Mesothelial cell of epicardium (in vitro differentiated cells): ENCODE results near the gene CMIP. TPM values are rescaled to one million over a fixed set of nuclear protein-coding genes. Genes with fewer than 3 reads are reported as not detected.

ENCODE experiments used
- DNase-seq, 2 experiments: peaks; one replicate each; pipeline ENCODE4 v3.0.0; 2021; ENCODE audit warnings: low spot score in 2 of 2; ENCODE audit not compliant: unreplicated experiment in 2 of 2
- H3K27ac Mint-ChIP-seq: 2 replicates; pipeline ENCODE4 v1.8.0; 2021; ENCODE audit warnings: mixed read lengths
- H3K27me3 Mint-ChIP-seq: 2 replicates; pipeline ENCODE4 v1.8.0; 2021; ENCODE audit warnings: low read depth, mixed read lengths
- H3K36me3 Mint-ChIP-seq: 2 replicates; pipeline ENCODE4 v1.8.0; 2021; ENCODE audit warnings: mixed read lengths
- H3K4me1 Mint-ChIP-seq: 2 replicates; pipeline ENCODE4 v1.8.0; 2021; ENCODE audit warnings: mixed read lengths
- H3K4me3 Mint-ChIP-seq: 2 replicates; pipeline ENCODE4 v1.8.0; 2021; ENCODE audit warnings: mild to moderate bottlenecking, moderate library complexity, mixed read lengths
- H3K9me3 Mint-ChIP-seq: 2 replicates; pipeline ENCODE4 v1.8.0; 2021; ENCODE audit warnings: mixed read lengths
- CTCF ChIP-seq: fragments of 200-600 bp; sonication (generic); IDR thresholded peaks from one replicate; pipeline ENCODE4 v1.5.0; 2021; ENCODE audit warnings: antibody characterized with exemption; ENCODE audit not compliant: unreplicated experiment
- total RNA-seq: library from RNA; stranded (reverse); gene quantifications from 3 replicates; pipeline ENCODE4 v1.2.1, GENCODE V29; 2021

CMIP gene
- total RNA-seq, 1 donor from 2014 or later: 71.0 TPM

- Mint-ChIP-seq H3K9me3 (peaks cover 3% of the 10 kb centered on the region), H3K4me1 (peaks cover 25% of the 10 kb centered on the region), H3K27me3 (no peaks in the 10 kb centered on the region), H3K4me3 (no peak overlapping the region), H3K36me3 (peaks cover 22% of the 10 kb centered on the region), H3K27ac (no peak overlapping the region)
- TF ChIP-seq CTCF: no peak
- DNase-seq: no peak
Observed at GRCh38 chr16:81477697-81478693, 33.4 kb downstream of the CMIP start.

DNA sequence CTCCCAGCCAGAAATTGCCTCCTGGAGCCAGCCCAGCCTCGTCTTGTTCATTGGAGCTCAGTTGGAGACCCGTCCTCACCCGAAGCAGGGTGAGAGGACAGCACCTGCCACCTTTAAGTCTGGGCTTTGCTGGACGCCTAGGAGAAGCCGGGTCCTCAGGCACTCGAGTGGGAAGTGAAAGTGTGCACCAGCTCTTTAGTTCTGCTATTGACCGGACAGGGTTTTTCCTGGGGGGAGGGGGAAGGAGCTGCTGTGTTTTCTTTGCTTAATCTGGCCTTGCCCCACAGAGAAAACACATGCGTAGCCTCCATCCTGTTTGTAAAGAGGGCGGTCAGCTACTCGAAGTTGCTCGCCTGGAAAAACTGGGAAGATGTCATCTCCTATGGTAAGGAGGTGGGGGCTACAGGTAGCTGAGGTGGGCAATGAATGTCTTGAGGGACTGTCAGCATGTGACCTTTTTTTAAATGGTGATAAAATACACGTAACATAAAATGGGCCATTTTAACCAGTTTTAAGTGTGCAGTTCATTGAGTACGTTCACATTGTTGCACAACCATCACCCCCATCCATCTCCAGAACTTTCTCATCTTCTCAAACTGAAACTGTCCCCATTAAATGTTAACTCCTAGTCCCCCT is 34.4 kb downstream of the CMIP start:
- Mint-ChIP-seq H3K27me3 (no peaks in the 10 kb centered on the region), H3K36me3 (peaks cover 23% of the 10 kb centered on the region), H3K4me1 (peaks cover 15% of the 10 kb centered on the region), H3K9me3 (peaks cover 4% of the 10 kb centered on the region), H3K27ac (peak overlapping the region; percentile 19), H3K4me3 (no peak overlapping the region)
- no peak for DNase-seq
- no peak for TF ChIP-seq CTCF

DNA sequence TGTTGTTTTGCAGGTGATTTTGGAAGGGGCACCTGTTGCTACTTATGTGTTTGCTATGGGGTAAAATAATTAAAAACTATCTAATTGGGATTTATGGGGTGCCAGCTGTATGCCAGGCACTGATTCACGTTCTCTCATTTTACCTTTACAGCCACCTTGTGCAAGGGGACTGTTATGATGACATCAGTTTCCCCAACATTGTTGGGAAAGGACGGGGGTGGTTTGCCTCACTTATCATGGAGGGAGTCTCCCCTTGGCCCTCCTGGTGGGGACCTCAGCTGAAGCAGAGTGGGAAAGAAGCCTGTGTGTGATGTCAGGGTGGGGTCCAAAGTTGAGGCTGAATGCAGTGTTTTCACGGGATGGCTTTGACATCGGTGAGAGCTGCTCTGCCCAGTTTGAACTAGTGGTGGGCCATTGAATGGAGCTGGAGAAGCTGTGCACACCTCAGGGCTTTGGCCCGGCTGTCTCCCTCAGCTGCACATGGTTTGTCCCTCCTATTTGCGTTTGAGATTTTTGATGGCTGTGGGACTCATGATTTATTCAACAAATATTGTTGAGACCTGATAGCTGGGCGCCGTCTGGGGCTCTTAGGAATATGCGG is 36.1 kb downstream of the CMIP start:
- peaks cover 19% of the 10 kb centered on the region for H3K36me3 Mint-ChIP-seq
- H3K4me1 Mint-ChIP-seq: peaks cover 20% of the 10 kb centered on the region
- H3K4me3 Mint-ChIP-seq: no peak overlapping the region
- H3K27ac Mint-ChIP-seq: peak overlapping the region; percentile 44
- TF ChIP-seq CTCF: no peak
- no peaks in the 10 kb centered on the region for H3K27me3 Mint-ChIP-seq
- H3K9me3 Mint-ChIP-seq: peaks cover 4% of the 10 kb centered on the region
- no peak for DNase-seq

DNA sequence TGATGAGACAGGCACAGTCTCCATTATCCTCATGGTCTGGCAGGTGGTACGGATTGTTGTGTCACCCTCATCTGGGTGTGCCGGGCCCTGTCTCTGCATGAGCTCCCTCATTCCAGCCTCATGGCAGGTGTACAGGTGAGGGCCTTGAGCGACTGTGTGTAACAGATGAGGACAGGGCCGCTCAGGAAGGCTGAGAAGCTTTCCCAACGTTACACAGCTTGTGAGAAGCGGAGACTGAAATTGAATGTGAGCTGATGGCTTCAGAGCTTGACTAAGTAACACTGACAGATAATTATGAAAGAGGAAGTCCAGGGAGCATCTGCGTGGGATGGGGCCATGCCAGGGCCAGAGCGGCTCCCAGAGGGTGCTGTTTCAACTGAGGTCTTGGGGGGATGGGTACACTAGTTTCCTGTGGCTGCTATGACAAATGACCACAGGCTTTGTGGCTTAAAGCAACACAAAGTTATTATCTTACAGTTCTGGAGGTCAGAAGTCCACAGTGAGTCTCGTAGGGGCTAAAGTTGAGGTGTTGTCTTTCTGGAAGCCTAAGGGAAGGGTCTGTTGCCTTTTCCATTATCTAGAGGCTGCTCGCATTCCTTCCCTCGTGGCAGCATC is 36.7 kb downstream of the CMIP start:
- Mint-ChIP-seq H3K4me3 (no peak overlapping the region), H3K9me3 (peaks cover 4% of the 10 kb centered on the region), H3K27ac (peak overlapping the region; percentile 44), H3K4me1 (peaks cover 20% of the 10 kb centered on the region), H3K27me3 (no peaks in the 10 kb centered on the region), H3K36me3 (peaks cover 14% of the 10 kb centered on the region)
- DNase-seq: no peak
- TF ChIP-seq CTCF: no peak

DNA sequence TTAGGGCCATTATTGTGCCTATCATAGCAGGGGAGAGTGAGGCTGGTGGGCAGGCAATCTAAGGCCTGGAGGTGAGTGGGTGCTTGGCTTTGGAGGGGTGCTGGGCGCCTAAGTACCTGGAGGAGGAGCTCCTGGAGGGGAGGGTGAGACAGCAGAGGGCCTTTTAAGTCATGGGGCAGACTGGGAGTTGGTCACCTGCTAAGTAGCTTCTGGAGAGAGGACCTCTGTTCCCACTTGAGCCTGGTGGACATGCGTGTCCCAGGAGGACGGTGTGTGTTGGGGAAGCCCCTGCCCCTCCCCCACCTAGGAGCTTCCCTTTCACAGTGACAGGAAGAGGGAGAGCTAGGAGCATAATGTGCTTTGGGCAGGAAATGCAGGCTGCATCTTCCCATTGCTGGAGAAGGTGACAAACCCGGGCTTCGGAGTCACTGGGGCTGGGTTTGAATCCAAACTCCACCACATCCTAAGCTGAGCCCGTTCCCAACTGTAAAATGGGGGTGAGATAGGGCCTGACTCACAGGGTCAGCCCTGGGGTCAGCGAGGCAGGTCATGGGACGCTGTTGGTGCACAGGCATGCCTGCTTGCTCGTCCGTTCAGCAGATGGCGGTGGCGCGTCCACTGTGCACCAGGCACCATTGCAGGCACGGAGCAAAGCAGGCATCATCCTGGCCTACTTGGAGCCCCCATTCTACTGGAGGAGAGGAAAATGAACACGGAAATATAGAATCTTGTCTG is 37.9 kb downstream of the CMIP start:
- Mint-ChIP-seq H3K9me3 (peaks cover 4% of the 10 kb centered on the region), H3K27me3 (no peaks in the 10 kb centered on the region), H3K27ac (peak overlapping the region; percentile 45), H3K4me1 (peaks cover 20% of the 10 kb centered on the region), H3K36me3 (peaks cover 10% of the 10 kb centered on the region), H3K4me3 (no peak overlapping the region)
- TF ChIP-seq CTCF: no peak
- DNase-seq: no peak
